BJ (cell line): ENCODE results near the gene DHX30. TPM values are rescaled to one million over a fixed set of nuclear protein-coding genes. Genes with fewer than 3 reads are reported as not detected.
A peak's percentile ranks its signal among the peaks of the same experiment; 100 is the strongest.

Experiments used
- CTCF ChIA-PET: fragments of 350-600 bp; formaldehyde crosslinking; extraction: SDS; loops from one replicate; lab custom pipeline; 2021; ENCODE audit warnings: antibody characterized with exemption, inconsistent platforms; lab: Yijun Ruan, JAX
- POLR2A ChIA-PET: fragments of 300-600 bp; sonication (Branson Sonifier 250); formaldehyde crosslinking; extraction: SDS; loops from one replicate; lab custom pipeline; 2021; ENCODE audit warnings: antibody characterized with exemption; lab: Charles Lee
- DNase-seq: peaks from one replicate; pipeline ENCODE4 v3.0.0-alpha.2; 2011; ENCODE audit warnings: low read depth
- H3K27me3 ChIP-seq: 2 replicates; pipeline ENCODE4 v1.6.0; 2011; ENCODE audit warnings: low read length; ENCODE audit not compliant: control insufficient read depth, insufficient read depth
- H3K36me3 ChIP-seq: 2 replicates; pipeline ENCODE4 v1.5.1; 2011; ENCODE audit warnings: low read length; ENCODE audit not compliant: control insufficient read depth, insufficient read depth
- H3K4me3 ChIP-seq: 2 replicates; pipeline ENCODE4 v1.5.1; 2011; ENCODE audit warnings: low read depth, mild to moderate bottlenecking, control low read depth, low read length
- polyA plus RNA-seq: library from polyadenylated mRNA; depleted of rRNA; stranded (reverse); fragments of >200 nt; gene quantifications from 2 replicates; pipeline ENCODE4 v1.2.3, GENCODE V29; 2011
- TF ChIP-seq, protein P1 (sequence below): IDR thresholded peaks from 2 replicates; pipeline ENCODE4 v1.5.1; 2011; ENCODE audit warnings: low read depth, mild to moderate bottlenecking, control low read depth, inconsistent platforms, low read length, moderate library complexity; ENCODE audit not compliant: insufficient read depth

The DHX30 gene
- polyA plus RNA-seq, 1 experiment: 53.4 TPM

DNA sequence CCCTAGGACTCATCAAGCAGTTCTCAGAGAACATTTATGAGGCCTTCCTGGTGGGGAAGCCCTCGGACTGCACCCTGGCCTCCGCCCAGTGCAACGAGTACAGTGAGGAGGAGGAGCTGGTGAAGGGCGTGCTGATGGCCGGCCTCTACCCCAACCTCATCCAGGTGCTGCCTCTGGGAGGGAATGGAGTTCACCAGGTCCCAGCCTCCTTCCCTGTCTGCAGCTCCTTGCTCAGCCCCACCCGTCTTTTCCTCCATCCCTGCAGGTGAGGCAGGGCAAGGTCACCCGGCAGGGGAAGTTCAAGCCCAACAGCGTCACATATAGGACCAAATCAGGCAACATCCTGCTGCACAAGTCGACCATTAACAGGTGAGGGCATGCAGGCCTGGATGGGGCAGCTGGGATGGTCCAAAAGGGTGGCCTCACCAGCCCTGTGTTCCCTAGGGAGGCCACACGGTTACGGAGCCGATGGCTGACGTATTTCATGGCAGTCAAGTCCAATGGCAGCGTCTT lies 46.3 kb downstream of the DHX30 start:
- ChIA-PET POLR2A (no interaction called here), CTCF (interaction anchor here (1.2 to 3.3 kb wide), 7 partner anchors 8 to 308 kb away, joined by 4 to 19 read pairs (median 11); no protein-coding TSS in a partner anchor)
- Histone ChIP-seq H3K27me3 (no peaks in the 10 kb centered on the region), H3K4me3 (no peak overlapping the region), H3K36me3 (peaks cover 59% of the 10 kb centered on the region)
- TF ChIP-seq, protein P1, sequence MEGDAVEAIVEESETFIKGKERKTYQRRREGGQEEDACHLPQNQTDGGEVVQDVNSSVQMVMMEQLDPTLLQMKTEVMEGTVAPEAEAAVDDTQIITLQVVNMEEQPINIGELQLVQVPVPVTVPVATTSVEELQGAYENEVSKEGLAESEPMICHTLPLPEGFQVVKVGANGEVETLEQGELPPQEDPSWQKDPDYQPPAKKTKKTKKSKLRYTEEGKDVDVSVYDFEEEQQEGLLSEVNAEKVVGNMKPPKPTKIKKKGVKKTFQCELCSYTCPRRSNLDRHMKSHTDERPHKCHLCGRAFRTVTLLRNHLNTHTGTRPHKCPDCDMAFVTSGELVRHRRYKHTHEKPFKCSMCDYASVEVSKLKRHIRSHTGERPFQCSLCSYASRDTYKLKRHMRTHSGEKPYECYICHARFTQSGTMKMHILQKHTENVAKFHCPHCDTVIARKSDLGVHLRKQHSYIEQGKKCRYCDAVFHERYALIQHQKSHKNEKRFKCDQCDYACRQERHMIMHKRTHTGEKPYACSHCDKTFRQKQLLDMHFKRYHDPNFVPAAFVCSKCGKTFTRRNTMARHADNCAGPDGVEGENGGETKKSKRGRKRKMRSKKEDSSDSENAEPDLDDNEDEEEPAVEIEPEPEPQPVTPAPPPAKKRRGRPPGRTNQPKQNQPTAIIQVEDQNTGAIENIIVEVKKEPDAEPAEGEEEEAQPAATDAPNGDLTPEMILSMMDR: no peak
- DNase-seq: no peak

DNA sequence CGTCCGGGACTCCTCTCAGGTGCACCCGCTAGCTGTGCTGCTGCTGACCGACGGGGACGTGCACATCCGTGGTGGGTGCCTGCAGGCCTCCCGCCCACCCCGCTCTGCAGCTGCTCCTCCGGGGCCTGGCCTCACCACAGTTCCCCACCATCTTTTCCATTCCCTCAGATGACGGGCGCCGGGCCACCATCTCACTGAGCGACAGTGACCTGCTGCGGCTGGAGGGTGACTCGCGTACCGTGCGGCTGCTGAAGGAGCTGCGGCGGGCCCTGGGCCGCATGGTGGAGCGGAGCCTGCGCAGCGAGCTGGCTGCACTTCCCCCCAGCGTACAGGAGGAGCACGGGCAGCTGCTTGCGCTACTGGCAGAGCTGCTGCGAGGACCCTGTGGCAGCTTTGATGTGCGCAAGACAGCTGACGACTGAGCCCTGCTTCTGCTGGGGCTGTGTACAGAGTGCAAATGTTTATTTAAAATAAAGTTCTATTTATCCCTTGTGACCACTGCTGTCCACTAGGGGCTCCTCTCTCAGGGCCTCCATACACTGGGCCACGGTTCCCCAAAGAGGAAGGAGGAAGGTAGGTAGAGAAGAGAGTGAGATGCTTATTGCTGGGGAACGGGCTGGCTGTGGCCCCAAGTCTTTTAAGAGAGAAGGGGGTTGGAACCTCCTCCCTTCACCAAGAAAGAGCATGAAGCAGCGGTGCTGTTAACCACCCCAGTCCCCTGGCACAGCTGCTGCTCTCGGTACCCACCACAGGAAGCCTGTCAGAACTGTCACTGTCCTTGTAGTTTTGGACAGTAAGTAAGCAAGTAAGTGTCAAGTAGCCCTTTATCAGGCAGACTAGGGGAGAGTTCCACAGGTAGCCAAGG lies 47.0 kb downstream of the DHX30 start:
- DNase-seq: no peak
- no peaks in the 10 kb centered on the region for H3K27me3 ChIP-seq
- no peak overlapping the region for H3K4me3 ChIP-seq
- POLR2A ChIA-PET: no interaction called here
- TF ChIP-seq, protein P1: peak; percentile 65
- peaks cover 59% of the 10 kb centered on the region for H3K36me3 ChIP-seq
- CTCF ChIA-PET: interaction anchor here (0.9 to 3.3 kb wide), 11 partner anchors 9 to 333 kb away, joined by 3 to 19 read pairs (median 4); no protein-coding TSS in a partner anchor

DNA sequence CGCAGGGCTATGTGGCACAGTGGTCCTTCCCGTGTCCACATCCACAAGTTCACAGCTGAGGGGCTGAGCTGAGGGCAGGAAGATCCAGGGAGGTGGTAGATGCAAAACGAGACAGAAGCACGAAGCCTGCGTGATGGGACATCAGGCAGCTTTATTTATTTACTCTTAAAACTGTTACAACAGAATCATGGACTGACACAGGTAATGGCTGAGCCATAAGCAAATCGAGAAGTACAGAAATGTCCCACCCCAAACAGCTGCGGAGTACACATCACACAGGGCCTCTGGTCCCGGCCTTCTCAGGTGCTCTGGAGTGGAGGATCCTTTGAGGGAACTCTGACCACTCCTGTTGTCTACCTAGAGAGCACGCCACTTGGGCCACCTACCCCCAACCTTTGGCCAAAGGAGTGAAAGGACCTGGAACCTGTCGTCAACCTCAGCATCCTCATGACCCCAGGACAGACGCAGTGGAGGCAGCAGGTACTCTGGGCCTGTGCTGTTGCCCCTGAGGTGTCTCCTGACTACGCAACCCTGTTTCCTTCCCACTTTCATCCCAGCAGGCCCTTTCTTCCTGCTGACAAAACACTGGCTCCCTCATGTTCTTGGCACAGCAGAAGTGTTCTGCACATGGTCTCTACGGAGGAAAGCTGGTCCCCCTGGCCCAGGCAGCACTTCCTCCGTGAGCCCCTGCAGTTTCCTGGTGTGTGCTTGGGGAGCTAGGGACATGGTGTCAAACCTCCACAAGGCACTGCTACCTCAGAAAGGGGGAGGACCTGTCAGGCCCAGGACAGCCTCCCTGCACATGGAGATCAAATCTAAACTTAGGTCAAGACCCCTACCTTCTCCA lies 47.8 kb downstream of the DHX30 start:
- CTCF ChIA-PET: interaction anchor here (0.9 to 3.3 kb wide), 8 partner anchors 10 to 332 kb away, joined by 3 to 19 read pairs (median 5); no protein-coding TSS in a partner anchor

DNA sequence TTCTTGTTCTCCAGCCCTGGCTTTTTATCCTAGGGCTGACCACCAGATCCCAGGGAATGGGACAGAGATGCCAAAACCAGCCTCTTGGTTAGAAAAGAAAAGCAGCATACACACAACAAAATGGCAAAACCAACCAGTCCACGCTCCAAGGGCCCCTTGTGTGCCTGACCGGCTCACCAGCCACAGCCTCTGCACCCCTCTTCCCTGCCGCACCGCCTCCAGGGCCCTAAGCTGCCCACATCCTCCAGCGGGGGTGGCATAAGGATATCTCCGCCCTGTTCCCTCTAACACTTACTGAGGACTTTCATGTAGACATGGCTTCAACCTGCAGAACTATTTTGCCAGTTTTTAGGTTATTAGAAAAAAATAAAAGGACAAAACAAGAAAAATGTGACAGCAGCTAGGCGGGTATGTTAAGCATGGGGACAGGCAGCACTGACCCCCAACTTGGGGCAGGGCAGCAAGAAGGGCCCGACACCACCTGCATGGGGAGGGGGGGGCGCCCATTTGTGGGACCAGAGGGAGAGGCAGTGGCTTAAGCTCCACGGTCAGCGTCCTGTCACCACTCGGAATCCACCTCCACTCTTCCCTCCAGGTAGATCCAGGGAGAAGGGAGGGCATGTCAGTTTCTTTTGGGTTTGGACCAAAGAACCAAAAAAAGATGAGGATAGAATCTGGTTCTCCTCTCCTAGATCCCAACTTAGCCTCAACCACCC lies 49.1 kb downstream of the DHX30 start:
- H3K27me3 ChIP-seq: no peaks in the 10 kb centered on the region
- no peak overlapping the region for H3K4me3 ChIP-seq
- TF ChIP-seq, protein P1: no peak
- CTCF ChIA-PET: interaction anchor here (3.3 kb wide), 1 partner anchor 14 kb away, joined by 17 read pairs; no protein-coding TSS in a partner anchor
- H3K36me3 ChIP-seq: peaks cover 62% of the 10 kb centered on the region
- no peak for DNase-seq
- POLR2A ChIA-PET: no interaction called here

More for the DNA sequence above, 47.8 kb downstream of the DHX30 start:
- TF ChIP-seq, protein P1: no peak
- Histone ChIP-seq H3K4me3 (no peak overlapping the region), H3K27me3 (no peaks in the 10 kb centered on the region), H3K36me3 (peaks cover 61% of the 10 kb centered on the region)
- no peak for DNase-seq
- POLR2A ChIA-PET: no interaction called here
